GM23248 (cell line): ENCODE measurements around the gene AMD1.

ENCODE experiments used
- EZH2 ChIP-seq: fragments of 200-600 bp; sonication (generic); IDR thresholded peaks from 2 replicates; pipeline ENCODE4 v1.6.1; 2018; ENCODE audit warnings: antibody characterized with exemption, mild to moderate bottlenecking; ENCODE audit not compliant: insufficient read depth, poor library complexity, severe bottlenecking
- EZH2phosphoT487 ChIP-seq: fragments of 200-600 bp; sonication (generic); IDR thresholded peaks from 2 replicates; pipeline ENCODE4 v1.6.1; 2018; ENCODE audit warnings: antibody characterized with exemption, moderate library complexity, mild to moderate bottlenecking, low read depth; ENCODE audit not compliant: insufficient read depth

GRCh38 chr6:110900028-110900598 lies 25.5 kb downstream of the AMD1 start:
- TF ChIP-seq EZH2phosphoT487: no peak
- no peak for TF ChIP-seq EZH2
